ENCODE data around the gene ADARB2.
"Not testable (repeated sequence)": the region's sequence is repeated elsewhere in the genome, so short reads cannot be mapped to it uniquely, and the experiment has no call there.

Gene ADARB2

GRCh38 chr10:1626410-1626809 lies 110.9 kb downstream of the ADARB2 start:
- no peak for DNase-seq (ENCODE audit: low spot score)
- TF ChIP-seq CTCF (IDR thresholded peaks at IDR 0.05; ENCODE audit: extremely low read depth, insufficient read depth, missing control alignments) = no peak
- in situ Hi-C loops (cut with MboI; ENCODE audit: low pct_unique_long_range_greater_than_20kb, low sequenced_read_pairs, unreplicated experiment) = no loop called here

- in situ Hi-C loops (cut with MboI; ENCODE audit: low pct_unique_long_range_greater_than_20kb, low sequenced_read_pairs, unreplicated experiment) = no loop called here
Observed at GRCh38 chr10:1625731-1626130, 111.6 kb downstream of the ADARB2 start.

GRCh38 chr10:1625079-1625478 lies 112.2 kb downstream of the ADARB2 start:
- no peak for DNase-seq (ENCODE audit: low spot score)
- TF ChIP-seq CTCF (IDR thresholded peaks at IDR 0.05; ENCODE audit: extremely low read depth, insufficient read depth, missing control alignments) = no peak
- in situ Hi-C loops (cut with MboI; ENCODE audit: low pct_unique_long_range_greater_than_20kb, low sequenced_read_pairs, unreplicated experiment) = no loop called here

More at GRCh38 chr10:1625731-1626130, 111.6 kb downstream of the ADARB2 start:
- no peak for DNase-seq (ENCODE audit: low spot score)
- TF ChIP-seq CTCF (IDR thresholded peaks at IDR 0.05; ENCODE audit: extremely low read depth, insufficient read depth, missing control alignments) = no peak

- in situ Hi-C loops (cut with MboI; ENCODE audit: low pct_unique_long_range_greater_than_20kb, low sequenced_read_pairs, unreplicated experiment) = no loop called here
- no peak for TF ChIP-seq CTCF (IDR thresholded peaks at IDR 0.05; ENCODE audit: extremely low read depth, insufficient read depth, missing control alignments)
- DNase-seq (ENCODE audit: low spot score) = no peak
Observed at GRCh38 chr10:1624240-1624639, 113.1 kb downstream of the ADARB2 start.

- in situ Hi-C loops (cut with MboI; ENCODE audit: low pct_unique_long_range_greater_than_20kb, low sequenced_read_pairs, unreplicated experiment) = no loop called here
- DNase-seq (ENCODE audit: low spot score) = no peak
- TF ChIP-seq CTCF (IDR thresholded peaks at IDR 0.05; ENCODE audit: extremely low read depth, insufficient read depth, missing control alignments) = no peak
Observed at GRCh38 chr10:1620803-1621202, 116.5 kb downstream of the ADARB2 start.

GRCh38 chr10:1617376-1618317 lies 119.7 kb downstream of the ADARB2 start:
- DNase-seq (ENCODE audit: low spot score); in situ Hi-C loops (cut with MboI; ENCODE audit: low pct_unique_long_range_greater_than_20kb, low sequenced_read_pairs, unreplicated experiment): not testable (repeated sequence)

GRCh38 chr10:1616701-1617100 lies 120.6 kb downstream of the ADARB2 start:
- in situ Hi-C loops (cut with MboI; ENCODE audit: low pct_unique_long_range_greater_than_20kb, low sequenced_read_pairs, unreplicated experiment); DNase-seq (ENCODE audit: low spot score): not testable (repeated sequence)
